ENCODE data around the gene DUXA. TPM values are rescaled to one million over a fixed set of nuclear protein-coding genes. Genes with fewer than 3 reads are reported as not detected.
"Not testable (repeated sequence)": the region's sequence is repeated elsewhere in the genome, so short reads cannot be mapped to it uniquely, and the experiment has no call there.

DUXA gene
- total and polyA plus RNA-seq, 2 donors (not counting 1 experiment from before 2014, with no cell fraction given): not detected

GRCh38 chr19:57202160-57202559 lies 34.9 kb upstream of the DUXA start:
- Histone ChIP-seq H3K9ac (ENCODE audit: insufficient read depth, low read length) (no peak overlapping the region), H3K9me3 (ENCODE audit: control insufficient read depth, insufficient read depth, low read depth, low read length) (no peaks in the 10 kb centered on the region), H3K79me2 (ENCODE audit: control insufficient read depth, insufficient read depth, low read length) (peaks cover 31% of the 10 kb centered on the region)

GRCh38 chr19:57197874-57198273 lies 30.6 kb upstream of the DUXA start:
- H3K4me2 ChIP-seq (ENCODE audit: extremely low read depth, insufficient read depth, low read length); H3K9me3 ChIP-seq (ENCODE audit: control insufficient read depth, insufficient read depth, low read depth, low read length); H3K9ac ChIP-seq (ENCODE audit: insufficient read depth, low read length); DNase-seq (ENCODE audit: low read depth in 2 of 2); H3K4me1 ChIP-seq (ENCODE audit: control insufficient read depth, extremely low read depth, insufficient read depth, low read length); H3K27me3 ChIP-seq (ENCODE audit: control insufficient read depth, insufficient read depth, low read length); H2AFZ ChIP-seq (ENCODE audit: low read length); H3K4me3 ChIP-seq (replicated peaks in 1 of 4; ENCODE audit: control extremely low read depth in 1 of 4, insufficient read depth in 1 of 4, low read depth in 3 of 4, low read length in 4 of 4); H4K20me1 ChIP-seq (ENCODE audit: control insufficient read depth, extremely low read depth, insufficient read depth, low read length); H3K27ac ChIP-seq (ENCODE audit: insufficient read depth, low read length): not testable (repeated sequence)
- H3K79me2 ChIP-seq (ENCODE audit: control insufficient read depth, insufficient read depth, low read length): peaks cover 34% of the 10 kb centered on the region
- peaks cover 21% of the 10 kb centered on the region for H3K36me3 ChIP-seq (ENCODE audit: control insufficient read depth, insufficient read depth, low read length)

More at GRCh38 chr19:57202160-57202559, 34.9 kb upstream of the DUXA start:
- H3K27ac ChIP-seq (ENCODE audit: insufficient read depth, low read length): no peak overlapping the region
- no peak for TF ChIP-seq EZH2 (IDR thresholded peaks at IDR 0.05; ENCODE audit: low read length, missing control alignments)
- TF ChIP-seq, protein P1, sequence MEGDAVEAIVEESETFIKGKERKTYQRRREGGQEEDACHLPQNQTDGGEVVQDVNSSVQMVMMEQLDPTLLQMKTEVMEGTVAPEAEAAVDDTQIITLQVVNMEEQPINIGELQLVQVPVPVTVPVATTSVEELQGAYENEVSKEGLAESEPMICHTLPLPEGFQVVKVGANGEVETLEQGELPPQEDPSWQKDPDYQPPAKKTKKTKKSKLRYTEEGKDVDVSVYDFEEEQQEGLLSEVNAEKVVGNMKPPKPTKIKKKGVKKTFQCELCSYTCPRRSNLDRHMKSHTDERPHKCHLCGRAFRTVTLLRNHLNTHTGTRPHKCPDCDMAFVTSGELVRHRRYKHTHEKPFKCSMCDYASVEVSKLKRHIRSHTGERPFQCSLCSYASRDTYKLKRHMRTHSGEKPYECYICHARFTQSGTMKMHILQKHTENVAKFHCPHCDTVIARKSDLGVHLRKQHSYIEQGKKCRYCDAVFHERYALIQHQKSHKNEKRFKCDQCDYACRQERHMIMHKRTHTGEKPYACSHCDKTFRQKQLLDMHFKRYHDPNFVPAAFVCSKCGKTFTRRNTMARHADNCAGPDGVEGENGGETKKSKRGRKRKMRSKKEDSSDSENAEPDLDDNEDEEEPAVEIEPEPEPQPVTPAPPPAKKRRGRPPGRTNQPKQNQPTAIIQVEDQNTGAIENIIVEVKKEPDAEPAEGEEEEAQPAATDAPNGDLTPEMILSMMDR (conservative IDR thresholded peaks at IDR 0.05 in 1 of 2, IDR thresholded peaks at IDR 0.05 in 1 of 2; ENCODE audit: low read depth in 1 of 2, low read length in 2 of 2): no peak
- H2AFZ ChIP-seq (ENCODE audit: low read length): no peak overlapping the region
- H3K4me1 ChIP-seq (ENCODE audit: control insufficient read depth, extremely low read depth, insufficient read depth, low read length): no peaks in the 10 kb centered on the region
- no peak for DNase-seq (ENCODE audit: low read depth in 2 of 2)
- H3K4me3 ChIP-seq (replicated peaks in 1 of 4; ENCODE audit: control extremely low read depth in 1 of 4, insufficient read depth in 1 of 4, low read depth in 3 of 4, low read length in 4 of 4): no peak overlapping the region
- H3K36me3 ChIP-seq (ENCODE audit: control insufficient read depth, insufficient read depth, low read length): peaks cover 17% of the 10 kb centered on the region
- no peaks in the 10 kb centered on the region for H3K27me3 ChIP-seq (ENCODE audit: control insufficient read depth, insufficient read depth, low read length)
- H4K20me1 ChIP-seq (ENCODE audit: control insufficient read depth, extremely low read depth, insufficient read depth, low read length): no peaks in the 10 kb centered on the region
- no peak overlapping the region for H3K4me2 ChIP-seq (ENCODE audit: extremely low read depth, insufficient read depth, low read length)

- Histone ChIP-seq H3K4me1 (ENCODE audit: control insufficient read depth, extremely low read depth, insufficient read depth, low read length) (no peaks in the 10 kb centered on the region), H2AFZ (ENCODE audit: low read length) (no peak overlapping the region), H3K9ac (ENCODE audit: insufficient read depth, low read length) (no peak overlapping the region), H3K4me2 (ENCODE audit: extremely low read depth, insufficient read depth, low read length) (peak overlapping the region; percentile 80), H3K9me3 (ENCODE audit: control insufficient read depth, insufficient read depth, low read depth, low read length) (no peaks in the 10 kb centered on the region), H3K27ac (ENCODE audit: insufficient read depth, low read length) (no peak overlapping the region), H3K36me3 (ENCODE audit: control insufficient read depth, insufficient read depth, low read length) (peaks cover 16% of the 10 kb centered on the region), H3K79me2 (ENCODE audit: control insufficient read depth, insufficient read depth, low read length) (peaks cover 33% of the 10 kb centered on the region), H3K4me3 (replicated peaks in 1 of 4; ENCODE audit: control extremely low read depth in 1 of 4, insufficient read depth in 1 of 4, low read depth in 3 of 4, low read length in 4 of 4) (peak overlapping the region; percentile 87 to 98 (median 96)), H4K20me1 (ENCODE audit: control insufficient read depth, extremely low read depth, insufficient read depth, low read length) (no peaks in the 10 kb centered on the region), H3K27me3 (ENCODE audit: control insufficient read depth, insufficient read depth, low read length) (no peaks in the 10 kb centered on the region)
- DNase-seq (ENCODE audit: low read depth in 2 of 2): peak in 1 of 2 donors; percentile 6
- TF ChIP-seq EZH2 (IDR thresholded peaks at IDR 0.05; ENCODE audit: low read length, missing control alignments): no peak
- TF ChIP-seq, protein P1 (conservative IDR thresholded peaks at IDR 0.05 in 1 of 2, IDR thresholded peaks at IDR 0.05 in 1 of 2; ENCODE audit: low read depth in 1 of 2, low read length in 2 of 2): no peak
These were observed 25.7 kb upstream of the DUXA start for GRCh38 chr19:57192993-57193392.

All from fibroblast of lung (primary cell).